IPS DF 6.9 (cell line): ENCODE data around the gene SPDYE2B.
"Not testable (repeated sequence)": the region's sequence is repeated elsewhere in the genome, so short reads cannot be mapped to it uniquely, and the experiment has no call there.

Experiments used
- DNase-seq: peaks from one replicate; pipeline ENCODE4 v3.0.0-alpha.2; 2013; ENCODE audit warnings: low read depth, low spot score
- H3K27ac ChIP-seq: one replicate; pipeline ENCODE4 v1.5.1; 2013; ENCODE audit warnings: low read length, control low read depth
- H3K27me3 ChIP-seq: 2 replicates; pipeline ENCODE4 v1.6.1; 2013; ENCODE audit warnings: mild to moderate bottlenecking, low read length; ENCODE audit not compliant: control insufficient read depth, insufficient read depth
- H3K36me3 ChIP-seq: 2 replicates; pipeline ENCODE4 v1.6.1; 2013; ENCODE audit warnings: low read length; ENCODE audit not compliant: control insufficient read depth, insufficient read depth
- H3K4me1 ChIP-seq: 2 replicates; pipeline ENCODE4 v1.6.1; 2013; ENCODE audit warnings: low read length; ENCODE audit not compliant: control insufficient read depth, insufficient read depth
- H3K4me3 ChIP-seq: 2 replicates; pipeline ENCODE4 v1.5.1; 2013; ENCODE audit warnings: mild to moderate bottlenecking, low read length
- H3K9me3 ChIP-seq: 2 replicates; pipeline ENCODE4 v1.6.1; 2013; ENCODE audit warnings: low read length, inconsistent platforms; ENCODE audit not compliant: control insufficient read depth, insufficient read depth
- WGBS: extraction: QIAGEN DNeasy Blood & Tissue Kit; methylation state at CpG from one replicate; pipeline ENCODE4 v1.1.7; 2013; ENCODE audit warnings: mixed read lengths, missing lambda C conversion rate; ENCODE audit not compliant: insufficient read length, insufficient coverage; 5-methylcytosine and 5-hydroxymethylcytosine counted together

SPDYE2B gene

GRCh38 chr7:102614873-102615272 lies 35.2 kb upstream of the SPDYE2B start:
- not testable (repeated sequence) for H3K27ac ChIP-seq, DNase-seq
- WGBS, result no CpG with 5 or more reads among the region's 3 CpGs

GRCh38 chr7:102615930-102616329 lies 34.2 kb upstream of the SPDYE2B start:
- WGBS, result no CpG with 5 or more reads among the region's 10 CpGs
- not testable (repeated sequence) for H3K36me3 ChIP-seq, H3K9me3 ChIP-seq, H3K27ac ChIP-seq, H3K4me1 ChIP-seq, DNase-seq, H3K27me3 ChIP-seq, H3K4me3 ChIP-seq

More at GRCh38 chr7:102614873-102615272, 35.2 kb upstream of the SPDYE2B start:
- not testable (repeated sequence) for H3K4me1 ChIP-seq, H3K4me3 ChIP-seq, H3K27me3 ChIP-seq, H3K36me3 ChIP-seq, H3K9me3 ChIP-seq

DNA sequence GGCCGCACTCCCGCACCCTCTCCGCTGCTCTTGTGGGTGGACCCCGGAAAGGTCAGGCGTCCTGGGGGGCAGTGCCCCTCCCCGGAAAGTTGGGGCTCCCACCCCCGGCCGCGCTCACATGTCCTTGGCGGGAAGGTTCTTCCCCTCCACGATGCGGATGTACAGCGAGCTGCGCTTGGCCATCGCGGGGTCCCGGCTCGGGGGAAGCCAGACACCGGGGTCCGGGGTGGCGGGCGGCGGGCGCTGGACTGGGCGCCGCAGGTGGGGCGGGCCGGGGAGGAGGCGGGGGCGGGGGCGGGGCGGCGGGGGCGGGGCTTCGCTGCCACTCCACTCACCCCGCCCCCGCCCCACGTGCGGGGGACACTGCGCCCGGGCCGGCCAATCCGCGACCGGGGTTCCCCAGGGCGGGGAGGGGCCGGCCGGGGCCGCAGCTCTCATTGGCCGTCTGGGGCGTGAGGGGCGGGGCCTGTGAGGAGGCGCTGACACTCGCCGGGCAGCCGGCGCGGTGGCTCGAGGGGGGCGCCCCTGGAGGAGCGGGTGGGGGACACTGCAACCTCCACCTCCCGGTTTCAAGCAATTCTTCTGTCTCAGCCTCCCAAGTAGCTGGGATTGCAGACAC lies 33.5 kb upstream of the SPDYE2B start, which contains the start of gene RASA4:
TSS of gene RASA4 (minus strand) at position 250 of the 619 bp plus-strand sequence. CDS start at position 183, 67 bp downstream.
- H3K4me1 ChIP-seq, H3K36me3 ChIP-seq, DNase-seq, H3K9me3 ChIP-seq, H3K27ac ChIP-seq, H3K27me3 ChIP-seq: not testable (repeated sequence)
- peak within 1 kb of the TSS; percentile 32; the same call in 1 of the 2 replicates for H3K4me3 ChIP-seq
- no CpG with 5 or more reads among the region's 62 CpGs for WGBS

GRCh38 chr7:102618122-102618521 lies 32.0 kb upstream of the SPDYE2B start:
- not testable (repeated sequence) for H3K27me3 ChIP-seq, DNase-seq, H3K36me3 ChIP-seq, H3K9me3 ChIP-seq, H3K4me1 ChIP-seq, H3K4me3 ChIP-seq, H3K27ac ChIP-seq
- no CpG with 5 or more reads among the region's 8 CpGs for WGBS

DNA sequence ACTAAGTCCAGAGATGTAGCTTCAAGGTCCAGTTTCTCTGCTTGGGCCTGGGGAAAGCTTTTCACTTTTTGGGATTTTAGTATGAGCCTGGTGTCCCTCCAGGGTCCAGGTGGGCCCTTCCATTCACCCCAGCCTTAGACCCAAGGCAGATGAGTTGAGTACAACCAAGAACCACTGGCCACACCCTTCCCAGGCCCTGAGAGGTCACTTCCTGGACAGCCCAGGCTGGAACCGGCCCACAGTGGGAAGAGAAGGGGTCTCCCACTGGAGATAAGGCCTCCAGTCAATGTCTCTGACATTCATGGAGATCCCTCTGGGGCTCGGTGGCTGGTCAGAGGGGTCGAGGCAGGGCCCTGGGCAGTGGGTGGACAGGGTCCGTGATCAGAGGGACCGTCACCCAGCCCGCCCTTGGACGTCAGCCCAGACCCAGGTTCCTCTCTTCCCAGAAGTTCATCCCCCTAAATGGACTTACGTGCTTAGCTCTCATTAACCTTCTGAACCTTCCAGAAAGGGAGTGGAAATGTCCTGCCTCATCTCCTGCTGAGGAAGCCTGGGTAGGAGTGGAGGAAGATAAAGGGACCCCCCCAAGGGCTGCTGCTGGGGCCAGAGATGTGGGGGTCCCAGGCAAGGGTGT lies 22.7 kb upstream of the SPDYE2B start:
- H3K27ac ChIP-seq, DNase-seq, H3K36me3 ChIP-seq, H3K27me3 ChIP-seq, H3K9me3 ChIP-seq, H3K4me3 ChIP-seq, H3K4me1 ChIP-seq: not testable (repeated sequence)
- no CpG with 5 or more reads among the region's 8 CpGs for WGBS

DNA sequence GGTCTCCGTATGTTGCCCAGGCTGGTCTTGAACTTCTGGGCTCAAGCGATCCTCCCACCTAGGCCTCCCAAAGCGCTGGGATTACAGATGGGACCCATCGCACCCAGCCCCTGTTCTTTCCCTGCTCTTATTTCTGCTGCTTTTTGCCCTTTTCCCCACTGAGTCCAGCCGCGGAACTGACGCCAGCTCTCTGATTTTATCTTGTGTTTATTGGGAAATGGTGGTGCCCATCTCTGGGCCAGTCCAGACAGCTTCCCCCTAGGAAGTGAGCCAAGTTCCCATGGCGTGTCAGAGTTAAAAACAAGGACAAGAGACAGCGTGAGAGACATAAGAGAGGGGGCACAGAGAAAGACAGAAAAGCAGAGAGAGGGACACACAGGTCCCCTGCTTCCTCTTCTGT lies 19.5 kb upstream of the SPDYE2B start:
- not testable (repeated sequence) for H3K27me3 ChIP-seq, H3K4me1 ChIP-seq, H3K4me3 ChIP-seq, H3K36me3 ChIP-seq, H3K9me3 ChIP-seq, DNase-seq, H3K27ac ChIP-seq
- no CpG with 5 or more reads among the region's 9 CpGs for WGBS

DNA sequence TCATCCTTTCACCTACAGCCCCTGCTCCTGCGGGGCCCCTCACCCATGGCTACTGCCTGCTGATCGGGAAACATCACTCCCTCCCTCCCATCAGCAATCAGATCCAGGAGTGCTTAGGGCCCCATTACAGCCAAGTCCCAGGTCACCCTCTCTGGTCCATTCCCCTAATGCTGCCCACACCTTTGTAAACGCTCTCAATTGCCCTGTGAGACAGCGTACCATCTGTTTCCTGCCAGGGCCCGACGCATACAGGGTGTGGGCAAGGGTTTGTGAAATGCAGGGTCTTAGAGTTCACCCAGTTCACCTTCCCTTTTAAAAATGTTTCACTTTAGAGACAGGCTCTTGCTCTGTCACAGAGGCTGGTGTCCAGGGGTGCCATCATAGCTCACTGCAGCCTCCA lies 15.8 kb upstream of the SPDYE2B start:
- H3K27me3 ChIP-seq, DNase-seq, H3K27ac ChIP-seq, H3K4me3 ChIP-seq, H3K4me1 ChIP-seq, H3K36me3 ChIP-seq, H3K9me3 ChIP-seq: not testable (repeated sequence)
- whole genome bisulfite sequencing, result no CpG with 5 or more reads among the region's 6 CpGs

DNA sequence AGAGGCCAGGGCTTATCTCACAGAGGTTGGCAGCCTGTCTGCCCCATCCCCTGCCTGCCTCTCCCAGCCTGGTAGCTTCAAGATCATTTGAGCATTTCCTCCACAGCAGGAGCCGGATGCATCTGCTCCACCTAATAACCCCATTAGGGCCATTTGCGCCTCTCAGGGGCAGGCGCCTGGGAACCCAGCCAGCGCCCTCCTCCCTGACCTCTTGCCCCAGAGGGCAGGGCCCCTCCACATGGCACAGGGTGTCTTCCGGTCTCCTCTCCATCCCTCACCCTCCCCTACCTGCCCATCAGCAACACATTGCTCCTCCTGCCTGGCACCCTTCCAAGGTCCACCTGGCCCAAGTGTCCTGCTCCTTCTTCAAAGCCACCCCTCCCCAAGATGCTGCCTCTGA lies 14.8 kb upstream of the SPDYE2B start:
- WGBS, result no CpG with 5 or more reads among the region's 5 CpGs

GRCh38 chr7:102636956-102637355 lies 13.2 kb upstream of the SPDYE2B start:
- not testable (repeated sequence) for DNase-seq, H3K36me3 ChIP-seq, H3K27me3 ChIP-seq, H3K27ac ChIP-seq, H3K4me1 ChIP-seq, H3K4me3 ChIP-seq, H3K9me3 ChIP-seq
- WGBS, result no CpG with 5 or more reads among the region's 13 CpGs

More for the DNA sequence above, 14.8 kb upstream of the SPDYE2B start:
- H3K9me3 ChIP-seq, H3K27me3 ChIP-seq, H3K27ac ChIP-seq, H3K4me3 ChIP-seq, DNase-seq, H3K4me1 ChIP-seq, H3K36me3 ChIP-seq: not testable (repeated sequence)

DNA sequence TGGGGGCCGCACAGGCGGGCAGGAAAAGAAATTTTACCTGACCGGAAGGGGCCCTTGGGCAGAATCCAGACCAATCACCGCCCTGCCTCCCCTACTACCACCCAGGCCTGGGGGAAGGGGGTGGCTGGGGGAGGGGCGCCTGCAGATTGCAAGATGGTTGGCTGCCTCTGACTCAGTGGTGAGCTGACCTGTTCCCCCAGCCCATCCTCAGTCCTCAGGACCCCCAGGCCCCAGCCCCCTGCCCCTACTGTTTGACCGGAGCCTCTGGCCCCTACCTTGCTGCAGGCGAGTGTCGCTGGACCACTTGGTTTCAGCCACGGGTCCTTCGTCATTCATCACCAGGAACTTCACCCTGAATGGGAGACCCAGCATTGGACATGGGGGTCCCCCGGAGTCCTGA lies 11.3 kb upstream of the SPDYE2B start:
- H3K27ac ChIP-seq, H3K4me1 ChIP-seq, H3K9me3 ChIP-seq, DNase-seq, H3K27me3 ChIP-seq, H3K36me3 ChIP-seq, H3K4me3 ChIP-seq: not testable (repeated sequence)
- no CpG with 5 or more reads among the region's 11 CpGs for WGBS

- H3K36me3 ChIP-seq, H3K4me3 ChIP-seq: not testable (repeated sequence)
- WGBS, result no CpG with 5 or more reads among the region's 9 CpGs
These were observed 7.4 kb upstream of the SPDYE2B start, which contains the start of gene UPK3BL1 for GRCh38 chr7:102642691-102643090. UPK3BL1 (minus strand) TSS chr7:102642791; CDS start chr7:102642741, 50 bp downstream.

More at GRCh38 chr7:102642691-102643090, 7.4 kb upstream of the SPDYE2B start, which contains the start of gene UPK3BL1:
- not testable (repeated sequence) for H3K9me3 ChIP-seq, DNase-seq, H3K27me3 ChIP-seq, H3K27ac ChIP-seq, H3K4me1 ChIP-seq
